Stimulated activated naive CD8-positive, alpha-beta T cell treated with anti-CD3 and anti-CD28 coated beads, Interleukin-15, Interleukin-2, amounts not matched to agents 100 ng/mL and 50 ng/mL, for 24 hours (primary cell): Measurements from ENCODE around the gene CACNB4.

Source experiments
- H3K27ac Mint-ChIP-seq: one replicate; pipeline ENCODE4 v1.8.0; 2021; ENCODE audit warnings: mild to moderate bottlenecking, mixed read lengths
- H3K27me3 Mint-ChIP-seq: one replicate; pipeline ENCODE4 v1.8.0; 2021; ENCODE audit warnings: mixed read lengths
- H3K36me3 Mint-ChIP-seq: one replicate; pipeline ENCODE4 v1.8.0; 2021; ENCODE audit warnings: low read depth, mixed read lengths
- H3K4me1 Mint-ChIP-seq: one replicate; pipeline ENCODE4 v1.8.0; 2021; ENCODE audit warnings: low read depth, mixed read lengths
- H3K4me3 Mint-ChIP-seq: one replicate; pipeline ENCODE4 v1.8.0; 2021; ENCODE audit warnings: mild to moderate bottlenecking, mixed read lengths
- H3K9me3 Mint-ChIP-seq: one replicate; pipeline ENCODE4 v1.8.0; 2021; ENCODE audit warnings: mixed read lengths

The CACNB4 gene

GRCh38 chr2:151789055-151789834 is 309.6 kb downstream of the CACNB4 start:
- no peak overlapping the region for H3K4me3 Mint-ChIP-seq
- H3K4me1 Mint-ChIP-seq: no peaks in the 10 kb centered on the region
- peaks cover 60% of the 10 kb centered on the region for H3K36me3 Mint-ChIP-seq
- H3K27me3 Mint-ChIP-seq: no peaks in the 10 kb centered on the region
- peaks cover 7% of the 10 kb centered on the region for H3K9me3 Mint-ChIP-seq
- no peak overlapping the region for H3K27ac Mint-ChIP-seq

- Mint-ChIP-seq H3K36me3 (peaks cover 56% of the 10 kb centered on the region), H3K4me1 (no peaks in the 10 kb centered on the region), H3K27me3 (no peaks in the 10 kb centered on the region), H3K9me3 (no peaks in the 10 kb centered on the region), H3K27ac (no peak overlapping the region), H3K4me3 (no peak overlapping the region)
These were observed 312.4 kb downstream of the CACNB4 start for GRCh38 chr2:151786483-151786882.

- H3K36me3 Mint-ChIP-seq: peaks cover 56% of the 10 kb centered on the region
- H3K27me3 Mint-ChIP-seq: no peaks in the 10 kb centered on the region
- H3K9me3 Mint-ChIP-seq: no peaks in the 10 kb centered on the region
These were observed 312.8 kb downstream of the CACNB4 start for GRCh38 chr2:151786077-151786476.

GRCh38 chr2:151783133-151783520 is 315.7 kb downstream of the CACNB4 start:
- Mint-ChIP-seq H3K36me3 (peaks cover 64% of the 10 kb centered on the region), H3K27ac (peak overlapping the region; percentile 13)

More at GRCh38 chr2:151786077-151786476, 312.8 kb downstream of the CACNB4 start:
- no peak overlapping the region for H3K27ac Mint-ChIP-seq
- H3K4me3 Mint-ChIP-seq: no peak overlapping the region
- no peaks in the 10 kb centered on the region for H3K4me1 Mint-ChIP-seq

More at GRCh38 chr2:151783133-151783520, 315.7 kb downstream of the CACNB4 start:
- Mint-ChIP-seq H3K4me1 (no peaks in the 10 kb centered on the region), H3K4me3 (no peak overlapping the region), H3K9me3 (peaks cover 10% of the 10 kb centered on the region), H3K27me3 (no peaks in the 10 kb centered on the region)
